NB4 (cell line): Measurements from ENCODE around the gene BDKRB1.

Experiments used
- DNase-seq: peaks from one replicate; pipeline ENCODE4 v3.0.0; 2010; ENCODE audit warnings: low read depth
- H3K4me3 ChIP-seq: one replicate; pipeline ENCODE4 v1.5.1; 2011; ENCODE audit warnings: mild to moderate bottlenecking, low read depth, low read length, moderate library complexity
- CTCF ChIP-seq: IDR thresholded peaks from one replicate; pipeline ENCODE4 v1.5.1; 2012; ENCODE audit warnings: low read depth, low read length
- MAX ChIP-seq: IDR thresholded peaks from 2 replicates; pipeline ENCODE4 v1.6.1; 2011; ENCODE audit warnings: low read depth, low read length
- MYC ChIP-seq: IDR thresholded peaks from 2 replicates; pipeline ENCODE4 v1.6.1; 2011; ENCODE audit warnings: low read depth, low read length
- POLR2A ChIP-seq: IDR thresholded peaks from 2 replicates; pipeline ENCODE4 v1.6.1; 2011; ENCODE audit warnings: mild to moderate bottlenecking; ENCODE audit not compliant: insufficient read length; ENCODE audit errors: extremely low read depth

Gene BDKRB1

GRCh38 chr14:96264200-96264553 is 8.2 kb downstream of the BDKRB1 start:
- H3K4me3 ChIP-seq = no peak overlapping the region
- TF ChIP-seq POLR2A (no peak), MAX (no peak), CTCF (no peak), MYC (no peak)
- DNase-seq = no peak

- TF ChIP-seq CTCF (peak; percentile 30), MAX (no peak)
- H3K4me3 ChIP-seq = no peak overlapping the region
- no peak for DNase-seq
Observed at GRCh38 chr14:96264853-96265252, 8.8 kb downstream of the BDKRB1 start.

- TF ChIP-seq CTCF = no peak
- TF ChIP-seq MAX = no peak
- TF ChIP-seq POLR2A = no peak
- TF ChIP-seq MYC = no peak
- no peak for DNase-seq
- no peak overlapping the region for H3K4me3 ChIP-seq
Observed at GRCh38 chr14:96265383-96266095, 9.5 kb downstream of the BDKRB1 start.

- no peak for TF ChIP-seq MYC
- TF ChIP-seq CTCF = no peak
- TF ChIP-seq MAX = no peak
- no peak overlapping the region for H3K4me3 ChIP-seq
- DNase-seq = no peak
Observed at GRCh38 chr14:96267336-96267735, 11.3 kb downstream of the BDKRB1 start.

GRCh38 chr14:96267916-96268315 is 11.9 kb downstream of the BDKRB1 start:
- H3K4me3 ChIP-seq = no peak overlapping the region
- no peak for DNase-seq
- TF ChIP-seq MAX (no peak), POLR2A (no peak), MYC (no peak), CTCF (no peak)
